SK-N-SH treated with all-trans-retinoic acid at 6 μM for 48 hours (cell line): ENCODE data around the gene NXPH2.

ENCODE experiments used
- ATAC-seq: fragments of 200-7000 bp; cut with Tn5 transposase; 3 replicates; pipeline ENCODE4 v1.9.1; 2020; ENCODE audit warnings: mild to moderate bottlenecking, moderate library complexity
- ARNTL ChIP-seq: fragments of 450-650 bp; formaldehyde crosslinking; IDR thresholded peaks from 2 replicates; pipeline ENCODE4 v1.5.0; 2020; ENCODE audit warnings: low read depth, mild to moderate bottlenecking, moderate library complexity, borderline replicate concordance
- BACH2 ChIP-seq: fragments of 250-450 bp; sonication (Bioruptor Pico); IDR thresholded peaks from 2 replicates; pipeline ENCODE4 v1.9.0; 2021; ENCODE audit warnings: mild to moderate bottlenecking, borderline replicate concordance
- CREB5 ChIP-seq: fragments of 250-450 bp; sonication (Bioruptor Pico); IDR thresholded peaks from 2 replicates; pipeline ENCODE4 v1.5.1; 2020; ENCODE audit warnings: low read depth, mild to moderate bottlenecking, moderate library complexity
- ESRRG ChIP-seq: fragments of 250-450 bp; sonication (Bioruptor Pico); IDR thresholded peaks from 2 replicates; pipeline ENCODE4 v1.6.1; 2021; ENCODE audit warnings: mild to moderate bottlenecking
- GLIS3 ChIP-seq: fragments of 250-450 bp; sonication (Bioruptor Pico); IDR thresholded peaks from 2 replicates; pipeline ENCODE4 v1.5.0; 2020; ENCODE audit warnings: mild to moderate bottlenecking, moderate library complexity
- ISL1 ChIP-seq: fragments of 250-450 bp; sonication (Bioruptor Pico); IDR thresholded peaks from 2 replicates; pipeline ENCODE4 v2.1.2; 2022; ENCODE audit warnings: mild to moderate bottlenecking, moderate library complexity
- PATZ1 ChIP-seq: fragments of 250-450 bp; sonication (Bioruptor Pico); IDR thresholded peaks from 2 replicates; pipeline ENCODE4 v1.8.0; 2020; ENCODE audit warnings: mild to moderate bottlenecking, moderate library complexity, borderline replicate concordance
- PPARA ChIP-seq: fragments of 250-450 bp; sonication (Bioruptor Pico); IDR thresholded peaks from 2 replicates; pipeline ENCODE4 v1.5.0; 2020; ENCODE audit warnings: mild to moderate bottlenecking, borderline replicate concordance
- RARB ChIP-seq: fragments of 250-450 bp; sonication (Bioruptor Pico); IDR thresholded peaks from 2 replicates; pipeline ENCODE4 v1.8.0; 2021; ENCODE audit warnings: mild to moderate bottlenecking, moderate library complexity
- SNAI2 ChIP-seq: fragments of 250-450 bp; sonication (Bioruptor Pico); IDR thresholded peaks from 2 replicates; pipeline ENCODE4 v1.5.0; 2020; ENCODE audit warnings: mild to moderate bottlenecking, moderate library complexity
- TCF4 ChIP-seq: fragments of 250-450 bp; sonication (Bioruptor Pico); IDR thresholded peaks from 2 replicates; pipeline ENCODE4 v1.8.0; 2021; ENCODE audit warnings: mild to moderate bottlenecking, moderate library complexity, borderline replicate concordance
- TOX ChIP-seq: fragments of 250-450 bp; sonication (Bioruptor Pico); IDR thresholded peaks from 2 replicates; pipeline ENCODE4 v1.8.0; 2021; ENCODE audit warnings: mild to moderate bottlenecking, moderate library complexity, borderline replicate concordance
- TSHZ2 ChIP-seq: fragments of 250-450 bp; sonication (Bioruptor Pico); IDR thresholded peaks from 2 replicates; pipeline ENCODE4 v1.5.0; 2020; ENCODE audit warnings: mild to moderate bottlenecking, moderate library complexity
- ZC3H10 ChIP-seq: fragments of 250-450 bp; sonication (Bioruptor Pico); IDR thresholded peaks from 2 replicates; pipeline ENCODE4 v1.5.1; 2021; ENCODE audit warnings: mild to moderate bottlenecking, moderate library complexity
- ZFP3 ChIP-seq: fragments of 250-450 bp; sonication (Bioruptor Pico); IDR thresholded peaks from 2 replicates; pipeline ENCODE4 v1.5.0; 2020; ENCODE audit warnings: mild to moderate bottlenecking, moderate library complexity
- ZFP30 ChIP-seq: fragments of 450-650 bp; formaldehyde crosslinking; IDR thresholded peaks from 2 replicates; pipeline ENCODE4 v1.5.0; 2022; ENCODE audit warnings: mild to moderate bottlenecking, moderate library complexity
- ZNF565 ChIP-seq: fragments of 450-650 bp; formaldehyde crosslinking; conservative IDR thresholded peaks from 2 replicates; pipeline ENCODE4 v1.5.0; 2020; ENCODE audit warnings: low read depth, mild to moderate bottlenecking, moderate library complexity
- ZNF8 ChIP-seq: fragments of 450-650 bp; formaldehyde crosslinking; IDR thresholded peaks from 2 replicates; pipeline ENCODE4 v1.5.0; 2020; ENCODE audit warnings: mild to moderate bottlenecking, moderate library complexity
- TF ChIP-seq, protein P1 (sequence below): fragments of 250-450 bp; sonication (Bioruptor Pico); IDR thresholded peaks from 2 replicates; pipeline ENCODE4 v1.5.1; 2021; ENCODE audit warnings: mild to moderate bottlenecking, moderate library complexity

NXPH2 gene

GRCh38 chr2:138713504-138713903, 66.7 kb downstream of the NXPH2 start:
- no peak for TF ChIP-seq ARNTL (CRISPR knock-in tag)
- no peak for TF ChIP-seq TCF4 (CRISPR knock-in tag)
- TF ChIP-seq GLIS3 (CRISPR knock-in tag), result no peak
- no peak for TF ChIP-seq ZNF565 (CRISPR knock-in tag)
- no peak for TF ChIP-seq PATZ1 (CRISPR knock-in tag)
- TF ChIP-seq ZC3H10 (CRISPR knock-in tag), result no peak
- TF ChIP-seq SNAI2 (CRISPR knock-in tag), result no peak
- no peak for TF ChIP-seq CREB5
- ATAC-seq, result no peak

GRCh38 chr2:138713069-138713496, 67.1 kb downstream of the NXPH2 start:
- TF ChIP-seq ZNF565 (CRISPR knock-in tag) (no peak), PPARA (CRISPR knock-in tag) (no peak), ESRRG (CRISPR knock-in tag) (no peak), ZFP3 (CRISPR knock-in tag) (no peak), ISL1 (CRISPR knock-in tag) (no peak), TSHZ2 (CRISPR knock-in tag) (no peak), ZNF8 (CRISPR knock-in tag) (no peak), ZC3H10 (CRISPR knock-in tag) (no peak), BACH2 (no peak)
- TF ChIP-seq, protein P1, sequence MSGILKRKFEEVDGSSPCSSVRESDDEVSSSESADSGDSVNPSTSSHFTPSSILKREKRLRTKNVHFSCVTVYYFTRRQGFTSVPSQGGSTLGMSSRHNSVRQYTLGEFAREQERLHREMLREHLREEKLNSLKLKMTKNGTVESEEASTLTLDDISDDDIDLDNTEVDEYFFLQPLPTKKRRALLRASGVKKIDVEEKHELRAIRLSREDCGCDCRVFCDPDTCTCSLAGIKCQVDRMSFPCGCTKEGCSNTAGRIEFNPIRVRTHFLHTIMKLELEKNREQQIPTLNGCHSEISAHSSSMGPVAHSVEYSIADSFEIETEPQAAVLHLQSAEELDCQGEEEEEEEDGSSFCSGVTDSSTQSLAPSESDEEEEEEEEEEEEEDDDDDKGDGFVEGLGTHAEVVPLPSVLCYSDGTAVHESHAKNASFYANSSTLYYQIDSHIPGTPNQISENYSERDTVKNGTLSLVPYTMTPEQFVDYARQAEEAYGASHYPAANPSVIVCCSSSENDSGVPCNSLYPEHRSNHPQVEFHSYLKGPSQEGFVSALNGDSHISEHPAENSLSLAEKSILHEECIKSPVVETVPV (CRISPR knock-in tag), result no peak
- ATAC-seq, result no peak

GRCh38 chr2:138712212-138712979, 67.8 kb downstream of the NXPH2 start:
- TF ChIP-seq ZC3H10 (CRISPR knock-in tag) (no peak), ISL1 (CRISPR knock-in tag) (no peak), CREB5 (no peak), TSHZ2 (CRISPR knock-in tag) (no peak), ARNTL (CRISPR knock-in tag) (no peak), ZFP30 (no peak), TOX (CRISPR knock-in tag) (no peak), PPARA (CRISPR knock-in tag) (no peak), RARB (no peak), SNAI2 (CRISPR knock-in tag) (no peak), ESRRG (CRISPR knock-in tag) (no peak), BACH2 (no peak)
- TF ChIP-seq, protein P1 (CRISPR knock-in tag), result no peak
- no peak for ATAC-seq
